Progenitor cell of endocrine pancreas (in vitro differentiated cells): Measurements from ENCODE around the gene NME8. TPM values are rescaled to one million over a fixed set of nuclear protein-coding genes. Genes with fewer than 3 reads are reported as not detected.

Source experiments
- DNase-seq: peaks from one replicate; pipeline ENCODE4 v3.0.0; 2021; ENCODE audit warnings: low spot score; ENCODE audit not compliant: unreplicated experiment
- H3K27ac Mint-ChIP-seq: 2 replicates; pipeline ENCODE4 v1.8.0; 2021; ENCODE audit warnings: mild to moderate bottlenecking, moderate library complexity, mixed read lengths
- H3K27me3 Mint-ChIP-seq: 2 replicates; pipeline ENCODE4 v1.8.0; 2021; ENCODE audit warnings: mixed read lengths
- H3K36me3 Mint-ChIP-seq: 2 replicates; pipeline ENCODE4 v1.8.0; 2022; ENCODE audit warnings: mixed read lengths; ENCODE audit not compliant: insufficient read depth
- H3K4me1 Mint-ChIP-seq: 2 replicates; pipeline ENCODE4 v1.8.0; 2021; ENCODE audit warnings: low read depth, mixed read lengths
- H3K4me3 Mint-ChIP-seq: 2 replicates; pipeline ENCODE4 v1.8.0; 2021; ENCODE audit warnings: low read depth, mild to moderate bottlenecking, moderate library complexity, mixed read lengths
- H3K9me3 Mint-ChIP-seq: 2 replicates; pipeline ENCODE4 v1.8.0; 2021; ENCODE audit warnings: low read depth, mixed read lengths
- total RNA-seq: library from RNA; stranded (reverse); gene quantifications from 2 replicates; pipeline ENCODE4 v1.2.1, GENCODE V29; 2021
- TF ChIP-seq, protein P1 (sequence below): fragments of 200-600 bp; sonication (generic); IDR thresholded peaks from one replicate; pipeline ENCODE4 v1.5.0; 2021; ENCODE audit warnings: antibody characterized with exemption, mild to moderate bottlenecking; ENCODE audit not compliant: unreplicated experiment

The NME8 gene
- total RNA-seq, 1 donor from 2014 or later, result 2.7 TPM

DNA sequence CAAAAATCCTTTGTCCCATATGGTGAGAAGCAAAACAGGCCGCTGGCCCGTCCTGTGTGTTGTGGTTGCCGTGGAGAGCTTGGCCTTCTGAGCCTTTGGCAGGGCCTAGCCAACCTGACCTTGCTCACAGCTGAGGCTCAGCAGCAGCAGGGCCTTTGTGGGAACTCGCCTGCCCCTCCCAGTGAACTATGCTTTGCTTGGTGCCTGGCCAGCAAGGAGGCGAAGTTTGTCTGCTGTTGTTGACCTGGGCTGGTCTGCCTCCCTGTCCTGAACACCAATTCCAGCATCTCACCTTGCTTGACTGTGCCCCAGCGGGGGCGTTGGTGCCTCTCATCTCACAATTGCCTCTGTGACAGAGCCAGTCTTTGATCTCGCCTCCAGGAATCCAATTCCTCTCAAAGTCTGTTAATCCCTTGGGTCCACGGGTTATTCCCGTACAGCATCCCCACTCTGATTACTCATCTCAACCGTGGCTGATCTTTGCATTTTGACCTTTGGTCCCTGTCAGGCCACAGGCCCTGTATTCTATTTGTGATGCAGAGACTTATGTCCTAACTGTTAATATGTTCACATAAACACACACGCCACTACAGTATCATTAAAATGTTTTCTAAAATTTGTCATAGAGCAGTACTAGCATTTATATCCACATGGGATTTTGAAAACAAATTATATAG, 94.7 kb downstream of the NME8 start:
- H3K4me1 Mint-ChIP-seq, result peaks cover 11% of the 10 kb centered on the region
- no peak overlapping the region for H3K27ac Mint-ChIP-seq
- no peaks in the 10 kb centered on the region for H3K36me3 Mint-ChIP-seq

DNA sequence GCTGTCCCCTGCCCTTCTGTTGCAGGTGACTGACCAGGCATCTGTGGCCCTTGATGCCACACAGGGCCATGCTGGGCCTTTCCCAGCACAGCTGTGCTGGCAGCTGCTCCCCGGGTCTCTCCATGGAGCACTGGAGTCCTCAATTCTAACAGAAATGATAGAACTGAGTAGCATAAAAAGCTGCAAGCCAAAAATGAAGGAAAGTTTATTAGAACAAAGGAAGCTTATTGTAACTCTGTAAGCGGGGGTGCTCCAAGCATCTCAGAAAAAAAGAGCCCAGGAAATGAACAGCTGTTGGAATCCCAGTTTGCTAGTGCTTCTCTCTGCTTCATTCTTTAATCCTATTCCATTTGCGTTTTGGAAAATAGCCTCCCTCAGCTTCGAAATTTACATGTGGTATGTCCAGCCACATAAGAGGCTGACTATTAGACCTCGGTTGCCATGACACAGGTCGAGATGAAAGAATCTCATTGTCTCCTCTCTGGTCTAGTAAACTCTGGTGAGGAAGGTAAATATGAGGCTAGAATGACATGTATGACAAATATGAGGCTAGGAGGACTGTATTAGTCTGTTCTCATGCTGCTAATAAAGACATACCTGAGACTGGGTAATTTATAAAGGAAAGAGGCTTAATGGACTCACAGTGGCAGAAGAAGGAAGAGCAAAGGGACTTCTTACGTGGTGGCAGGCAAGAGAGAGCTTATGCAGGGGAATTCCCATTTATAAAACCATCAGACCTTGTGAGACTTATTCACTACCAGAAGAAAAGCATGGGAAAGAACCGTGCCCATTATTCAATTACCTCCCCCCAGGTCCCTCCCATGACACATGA, 95.7 kb downstream of the NME8 start:
- H3K27ac Mint-ChIP-seq, result no peak overlapping the region
- H3K27me3 Mint-ChIP-seq, result no peaks in the 10 kb centered on the region
- TF ChIP-seq, protein P1, sequence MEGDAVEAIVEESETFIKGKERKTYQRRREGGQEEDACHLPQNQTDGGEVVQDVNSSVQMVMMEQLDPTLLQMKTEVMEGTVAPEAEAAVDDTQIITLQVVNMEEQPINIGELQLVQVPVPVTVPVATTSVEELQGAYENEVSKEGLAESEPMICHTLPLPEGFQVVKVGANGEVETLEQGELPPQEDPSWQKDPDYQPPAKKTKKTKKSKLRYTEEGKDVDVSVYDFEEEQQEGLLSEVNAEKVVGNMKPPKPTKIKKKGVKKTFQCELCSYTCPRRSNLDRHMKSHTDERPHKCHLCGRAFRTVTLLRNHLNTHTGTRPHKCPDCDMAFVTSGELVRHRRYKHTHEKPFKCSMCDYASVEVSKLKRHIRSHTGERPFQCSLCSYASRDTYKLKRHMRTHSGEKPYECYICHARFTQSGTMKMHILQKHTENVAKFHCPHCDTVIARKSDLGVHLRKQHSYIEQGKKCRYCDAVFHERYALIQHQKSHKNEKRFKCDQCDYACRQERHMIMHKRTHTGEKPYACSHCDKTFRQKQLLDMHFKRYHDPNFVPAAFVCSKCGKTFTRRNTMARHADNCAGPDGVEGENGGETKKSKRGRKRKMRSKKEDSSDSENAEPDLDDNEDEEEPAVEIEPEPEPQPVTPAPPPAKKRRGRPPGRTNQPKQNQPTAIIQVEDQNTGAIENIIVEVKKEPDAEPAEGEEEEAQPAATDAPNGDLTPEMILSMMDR, result no peak
- H3K4me1 Mint-ChIP-seq, result peaks cover 11% of the 10 kb centered on the region
- H3K4me3 Mint-ChIP-seq, result no peak overlapping the region
- H3K36me3 Mint-ChIP-seq, result no peaks in the 10 kb centered on the region
- peaks cover 5% of the 10 kb centered on the region for H3K9me3 Mint-ChIP-seq
- DNase-seq, result no peak

More for the DNA sequence above, 94.7 kb downstream of the NME8 start:
- TF ChIP-seq, protein P1, result no peak
- H3K4me3 Mint-ChIP-seq, result no peak overlapping the region
- H3K27me3 Mint-ChIP-seq, result no peaks in the 10 kb centered on the region
- DNase-seq, result no peak
- H3K9me3 Mint-ChIP-seq, result peaks cover 5% of the 10 kb centered on the region

DNA sequence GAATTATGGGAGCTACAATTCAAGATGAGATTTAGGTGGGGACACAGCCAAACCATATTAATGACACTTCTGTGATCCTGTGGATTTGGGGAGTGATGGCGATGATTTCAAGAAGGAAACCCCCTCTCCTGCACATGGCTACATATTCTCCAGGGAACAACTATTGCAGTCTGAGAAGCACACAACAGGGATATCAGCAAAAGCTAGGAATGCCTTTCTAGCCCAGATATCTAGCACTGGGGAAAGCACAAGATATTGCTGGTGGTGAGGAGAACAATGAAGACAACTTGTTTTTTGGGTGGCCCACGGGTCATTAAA, 96.3 kb downstream of the NME8 start:
- Mint-ChIP-seq H3K4me3 (no peak overlapping the region), H3K9me3 (peaks cover 5% of the 10 kb centered on the region), H3K36me3 (no peaks in the 10 kb centered on the region), H3K4me1 (peaks cover 9% of the 10 kb centered on the region), H3K27ac (no peak overlapping the region), H3K27me3 (no peaks in the 10 kb centered on the region)
- DNase-seq, result no peak
- TF ChIP-seq, protein P1, result no peak

DNA sequence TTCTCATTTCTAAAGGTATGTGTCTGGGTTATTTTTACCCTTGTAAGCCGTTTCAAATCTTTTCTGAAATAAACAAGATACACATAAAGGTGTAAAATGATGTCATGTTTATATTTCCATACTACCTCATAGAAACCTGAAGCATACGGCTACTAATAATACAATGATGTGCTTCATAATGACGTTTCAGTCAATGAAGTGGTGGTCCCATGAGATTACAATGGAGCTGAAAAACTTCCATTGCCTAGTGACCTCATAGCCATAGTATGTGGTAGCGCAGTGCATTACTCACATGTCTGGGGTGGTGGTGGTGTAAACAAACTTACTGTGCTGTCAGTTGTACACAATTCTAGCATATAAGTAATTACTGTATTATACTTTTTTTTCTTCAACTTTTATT, 96.9 kb downstream of the NME8 start:
- TF ChIP-seq, protein P1, result no peak

DNA sequence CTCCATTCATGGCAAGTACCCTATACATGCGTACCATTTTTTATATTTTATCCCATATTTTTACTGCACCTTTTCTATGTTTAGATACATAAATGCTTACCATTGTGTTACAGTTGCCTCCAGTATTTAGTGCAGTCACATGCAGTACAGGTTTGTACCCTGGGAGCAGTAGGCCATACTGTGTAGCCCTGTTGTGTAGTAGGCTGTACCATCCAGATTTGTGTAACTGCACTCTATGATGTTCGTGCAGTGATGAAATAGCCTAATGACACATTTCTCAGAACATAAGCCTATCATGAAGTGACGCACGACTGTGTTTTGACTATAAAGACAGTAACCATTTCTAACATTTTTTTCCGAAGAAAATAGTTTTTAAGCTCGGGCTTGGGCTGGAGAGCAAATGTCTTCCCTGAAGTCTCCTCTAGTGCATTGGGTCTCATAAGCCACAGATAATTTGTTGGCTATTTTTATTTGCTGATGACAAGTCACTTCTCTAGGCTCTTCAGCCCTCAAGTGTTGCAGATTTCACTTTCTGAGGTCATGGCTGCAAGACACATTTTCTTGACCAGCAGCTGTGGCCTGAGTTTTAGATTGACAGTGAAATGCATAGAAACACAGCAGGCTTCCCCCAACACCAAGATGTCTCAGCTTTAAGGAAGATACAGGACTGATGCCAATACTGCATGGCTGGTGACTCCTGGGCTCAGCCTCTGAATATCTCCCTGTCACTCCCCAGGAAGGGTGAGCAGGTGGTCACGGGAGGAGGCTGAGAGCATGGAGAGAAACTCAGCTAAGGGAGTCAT, 98.9 kb downstream of the NME8 start:
- TF ChIP-seq, protein P1, result no peak
- Mint-ChIP-seq H3K36me3 (no peaks in the 10 kb centered on the region), H3K9me3 (peaks cover 5% of the 10 kb centered on the region), H3K27ac (no peak overlapping the region), H3K4me1 (peaks cover 5% of the 10 kb centered on the region), H3K27me3 (no peaks in the 10 kb centered on the region), H3K4me3 (no peak overlapping the region)
- DNase-seq, result no peak

More for the DNA sequence above, 96.9 kb downstream of the NME8 start:
- no peaks in the 10 kb centered on the region for H3K36me3 Mint-ChIP-seq
- H3K9me3 Mint-ChIP-seq, result peaks cover 5% of the 10 kb centered on the region
- no peak for DNase-seq
- H3K4me3 Mint-ChIP-seq, result no peak overlapping the region
- H3K27me3 Mint-ChIP-seq, result no peaks in the 10 kb centered on the region
- H3K4me1 Mint-ChIP-seq, result peaks cover 5% of the 10 kb centered on the region
- H3K27ac Mint-ChIP-seq, result no peak overlapping the region
